NCI-H345 (cell line): ENCODE results near the gene HSD3B2.
A peak's percentile ranks its signal among the peaks of the same experiment; 100 is the strongest.

Experiments
- DNase-seq: peaks from one replicate; lab custom pipeline; 2025; lab: John Stamatoyannopoulos, UW

HSD3B2 gene

DNA sequence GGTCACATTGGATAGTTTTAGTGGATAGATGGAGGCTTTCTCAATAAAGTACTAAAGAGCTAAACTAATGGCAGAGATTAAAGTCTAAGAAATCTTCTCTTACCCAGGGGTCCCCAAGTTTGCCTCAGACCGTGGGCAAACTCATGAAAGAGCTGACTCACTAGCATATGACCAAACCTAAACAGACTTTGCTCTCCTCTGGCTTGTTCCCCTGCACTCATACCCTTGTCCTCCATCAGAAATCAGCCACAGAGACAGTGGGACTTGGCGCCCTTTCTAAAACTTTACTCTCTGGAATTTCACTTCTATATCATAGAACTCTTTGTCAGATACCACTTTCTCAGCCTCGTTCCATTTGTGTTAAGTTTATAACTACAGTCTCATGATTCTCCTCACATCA lies 17.0 kb upstream of the HSD3B2 start:
- DNase-seq: no peak

DNA sequence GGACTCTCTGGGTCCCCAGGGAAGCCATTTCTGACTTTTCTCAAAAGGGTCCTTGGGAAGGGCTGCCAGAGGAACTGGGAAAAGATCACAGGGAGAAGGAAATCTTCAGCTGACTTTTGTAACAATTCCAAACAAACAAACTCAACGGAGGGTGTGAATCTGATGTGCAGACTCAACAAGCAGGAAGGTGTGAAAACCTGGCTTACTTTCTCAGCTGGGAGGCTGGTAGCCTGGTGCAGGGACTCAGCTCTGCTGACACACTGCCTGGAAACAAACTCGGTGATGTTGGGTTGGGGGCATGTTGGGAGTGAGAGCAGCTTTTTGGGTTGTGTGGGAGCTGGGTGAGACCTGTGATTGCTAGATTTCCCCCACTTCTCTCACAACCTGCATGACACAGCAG lies 10.2 kb upstream of the HSD3B2 start:
- no peak for DNase-seq

DNA sequence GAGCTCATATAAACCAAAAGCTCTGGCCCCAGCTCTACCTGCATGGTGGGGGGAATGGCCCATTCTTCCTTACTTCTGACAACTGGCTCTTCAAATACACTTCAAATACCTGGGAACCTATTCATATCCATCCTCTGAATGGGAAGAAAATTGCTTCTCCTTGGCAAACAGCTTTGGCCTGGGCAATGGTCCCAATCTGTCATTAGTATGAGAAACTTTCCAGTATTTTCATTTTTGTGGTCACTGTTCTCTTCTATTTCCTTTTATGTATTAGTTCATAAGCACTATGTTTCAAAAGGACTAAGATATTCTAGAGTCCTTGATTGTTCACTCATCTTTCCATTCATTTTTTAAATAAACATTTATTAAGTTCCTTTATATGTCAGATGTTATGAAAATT lies 5.2 kb upstream of the HSD3B2 start:
- no peak for DNase-seq

DNA sequence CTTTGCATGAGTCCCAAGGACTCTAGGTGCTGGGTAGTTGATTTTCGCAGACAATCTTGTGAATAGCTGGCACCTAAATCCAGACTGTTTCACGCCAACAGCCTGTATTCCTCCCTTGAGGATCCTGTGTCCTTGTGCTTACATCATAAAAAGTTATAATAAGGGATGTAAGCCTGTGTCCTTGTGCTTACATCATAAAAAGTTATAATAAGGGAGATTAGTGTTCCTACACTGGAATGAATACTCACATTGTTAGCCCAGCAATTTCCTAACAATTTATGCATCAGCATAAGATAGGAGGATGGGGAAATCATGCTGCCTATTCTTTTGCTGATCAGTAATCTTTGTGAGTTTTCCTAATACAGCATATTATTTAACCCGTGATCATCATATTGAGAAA lies 4.0 kb upstream of the HSD3B2 start:
- no peak for DNase-seq

DNA sequence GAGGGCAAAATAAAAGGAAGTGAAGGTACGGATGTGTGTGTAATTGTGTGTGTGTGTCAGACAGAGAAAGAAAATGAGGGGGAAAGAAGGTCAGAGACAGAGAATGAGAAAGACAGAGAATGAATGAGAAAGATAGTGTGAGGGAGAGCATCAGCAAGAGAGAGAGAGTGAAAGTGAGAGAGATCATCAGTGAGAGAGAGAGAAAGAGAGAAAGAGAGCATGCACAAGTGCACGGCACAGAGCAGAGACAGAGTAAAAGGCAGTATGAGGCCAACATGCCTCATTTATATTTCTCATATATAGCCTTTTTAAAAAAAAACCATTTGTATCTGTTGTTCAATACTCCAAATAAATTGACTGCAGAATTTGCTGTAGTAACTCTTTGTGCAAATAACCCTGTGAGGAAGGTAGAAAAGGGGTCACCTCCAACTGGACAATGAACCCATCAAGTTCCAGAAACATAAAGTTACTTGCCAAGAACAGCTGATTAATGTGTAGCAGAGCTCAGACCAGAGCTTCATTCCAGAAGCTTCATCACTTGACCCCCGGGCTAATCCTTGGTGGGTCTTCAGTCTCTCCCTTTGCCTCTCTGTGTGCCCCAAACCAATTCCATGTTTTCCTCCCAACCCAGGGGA lies 1.2 kb downstream of the HSD3B2 start:
- no peak for DNase-seq

DNA sequence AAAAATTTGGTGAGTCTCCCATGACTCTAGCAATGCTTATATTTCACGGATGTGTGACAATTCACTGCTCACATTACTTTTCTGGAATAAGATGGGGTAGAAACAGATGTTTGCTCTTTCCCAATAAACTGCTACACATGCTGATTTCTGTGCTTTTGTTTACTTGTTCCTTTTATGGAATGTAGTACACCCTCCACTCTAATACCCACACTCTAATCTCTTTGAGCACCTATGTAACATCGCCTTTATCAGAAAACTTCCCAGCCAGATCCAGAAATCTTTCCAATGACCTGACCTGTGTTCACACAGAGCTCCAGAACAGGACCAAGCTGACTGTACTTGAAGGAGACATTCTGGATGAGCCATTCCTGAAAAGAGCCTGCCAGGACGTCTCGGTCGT lies 4.2 kb downstream of the HSD3B2 start:
- DNase-seq: no peak

DNA sequence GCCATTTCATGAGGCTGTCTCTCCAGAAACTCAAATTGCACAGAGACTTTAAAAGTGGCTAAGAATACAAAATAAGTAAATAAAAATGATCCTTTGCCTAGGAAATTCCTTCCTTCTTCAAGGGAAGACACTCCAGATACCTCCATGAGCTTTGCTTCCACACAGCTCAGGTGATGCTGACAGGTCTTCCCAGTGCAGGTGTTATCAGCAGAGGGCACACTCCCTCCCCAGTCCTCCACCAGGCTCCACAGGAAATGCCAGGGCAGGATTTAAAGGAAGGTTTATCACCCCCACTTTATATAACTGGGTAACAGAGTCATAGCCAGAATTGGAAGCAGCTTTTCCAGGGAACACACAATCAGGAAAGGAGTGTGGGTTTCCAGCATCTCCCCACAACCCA lies 5.7 kb downstream of the HSD3B2 start:
- no peak for DNase-seq

DNA sequence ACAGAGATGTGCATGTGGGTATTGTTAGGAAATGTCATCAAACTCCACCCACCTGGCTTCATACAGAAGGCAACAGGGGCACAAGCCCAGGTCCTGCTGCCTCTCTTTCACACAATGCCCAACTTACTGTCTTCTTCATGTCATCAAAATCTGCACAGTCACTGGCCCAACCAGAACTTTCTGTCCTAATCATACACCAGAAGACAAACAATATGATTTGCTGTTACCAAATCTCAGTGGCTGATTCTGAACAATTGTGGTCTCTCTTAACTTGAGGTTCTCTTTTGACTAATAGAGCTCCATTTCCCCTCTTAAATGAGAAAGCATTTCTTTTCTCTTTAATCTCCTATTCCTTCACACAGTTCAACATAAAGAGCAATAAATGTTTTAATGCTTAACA lies 7.7 kb downstream of the HSD3B2 start:
- no peak for DNase-seq

DNA sequence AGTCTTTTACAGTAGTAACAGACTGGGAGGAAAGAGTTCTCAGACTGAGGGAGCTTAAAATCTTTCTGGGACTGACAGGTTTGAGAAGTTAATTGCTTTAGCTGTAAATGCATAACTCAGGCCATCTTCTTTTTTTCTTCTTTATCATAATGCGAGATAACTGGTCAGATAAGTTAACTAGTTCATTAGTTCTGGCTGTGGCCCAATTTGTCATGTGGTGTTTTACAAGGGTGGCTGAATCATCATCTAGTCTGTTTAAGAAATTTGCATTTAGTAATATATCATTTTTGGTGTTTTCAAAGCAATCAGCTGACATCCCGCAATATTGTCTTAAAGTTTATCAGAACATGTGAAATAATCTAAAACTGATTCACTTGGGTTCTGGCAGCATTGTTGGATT lies 14.0 kb downstream of the HSD3B2 start:
- DNase-seq: no peak

DNA sequence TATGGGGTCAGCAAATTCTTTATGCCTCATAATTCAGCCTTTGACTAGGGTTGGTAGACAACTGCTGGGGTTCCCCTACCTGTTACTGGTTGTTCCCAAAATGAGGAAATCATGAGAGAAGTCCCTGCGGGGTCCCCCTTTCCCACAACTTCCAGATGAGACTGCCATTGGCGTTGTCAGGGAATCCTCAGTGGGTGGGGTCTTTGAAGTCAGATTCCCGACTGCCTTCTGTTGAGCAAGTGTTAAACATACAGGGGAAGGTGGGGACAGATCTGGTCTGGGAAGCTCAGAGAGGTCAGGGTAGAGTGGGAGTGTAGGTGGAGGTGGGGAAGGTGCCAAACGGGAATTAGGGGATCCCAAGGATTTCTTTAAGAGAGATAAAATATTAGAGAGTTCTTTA lies 14.7 kb downstream of the HSD3B2 start:
- no peak for DNase-seq

DNA sequence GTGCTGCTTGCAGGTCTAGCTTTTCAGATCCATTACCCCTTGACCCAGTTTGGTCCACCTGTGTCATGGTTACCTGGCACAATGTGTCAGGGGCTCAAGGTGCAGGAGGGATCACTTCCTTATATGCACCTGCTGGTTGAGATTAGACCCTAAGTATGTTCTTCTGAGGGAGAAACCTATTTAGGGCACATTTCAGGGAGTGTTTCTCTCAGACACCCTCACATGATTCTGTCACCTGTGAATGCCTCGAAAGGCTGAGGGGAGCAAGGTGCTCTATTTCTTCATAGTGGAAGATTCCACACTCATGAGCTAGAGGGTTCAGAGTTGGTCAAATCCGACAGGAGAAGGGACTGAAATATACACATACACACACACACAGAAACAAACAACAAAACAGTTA lies 15.5 kb downstream of the HSD3B2 start:
- DNase-seq: no peak

DNA sequence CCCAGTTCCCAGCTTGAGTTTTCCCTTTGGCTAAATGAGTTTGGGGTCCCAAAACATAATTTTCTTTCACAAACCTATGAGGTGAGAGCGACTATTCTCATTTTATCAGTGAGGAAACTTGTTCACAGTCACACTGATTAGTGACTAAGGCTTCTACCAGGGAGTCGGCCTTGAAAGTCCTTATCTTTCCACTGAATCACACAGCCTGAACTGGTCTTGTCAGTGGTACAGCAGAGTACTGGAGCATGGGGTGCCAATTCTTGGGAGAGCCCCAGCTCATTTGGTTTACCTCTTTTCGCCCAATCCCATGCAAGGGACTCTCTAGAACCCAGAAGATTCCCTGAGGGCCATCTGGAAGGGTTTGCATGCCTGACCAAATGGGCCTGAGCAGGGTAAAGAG lies 16.9 kb downstream of the HSD3B2 start:
- DNase-seq: no peak

DNA sequence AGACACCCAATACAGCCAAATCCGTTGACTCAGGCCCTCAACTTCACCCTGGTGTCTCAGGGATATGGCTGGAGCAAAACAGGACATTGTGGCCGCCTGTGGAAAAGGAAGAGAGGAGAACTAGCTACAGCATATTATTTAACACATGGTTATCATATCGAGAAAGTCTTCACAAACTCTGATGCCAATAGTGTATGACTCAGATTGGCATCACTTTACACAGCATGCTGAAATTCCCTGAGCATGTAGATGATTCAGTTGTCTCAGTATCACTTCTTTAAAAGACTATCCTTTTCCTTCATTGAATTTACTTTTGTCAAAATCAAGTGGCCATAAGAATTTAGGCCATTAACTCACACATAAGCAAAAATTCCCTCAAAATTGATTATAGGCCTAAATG lies 20.1 kb downstream of the HSD3B2 start:
- DNase-seq: no peak

DNA sequence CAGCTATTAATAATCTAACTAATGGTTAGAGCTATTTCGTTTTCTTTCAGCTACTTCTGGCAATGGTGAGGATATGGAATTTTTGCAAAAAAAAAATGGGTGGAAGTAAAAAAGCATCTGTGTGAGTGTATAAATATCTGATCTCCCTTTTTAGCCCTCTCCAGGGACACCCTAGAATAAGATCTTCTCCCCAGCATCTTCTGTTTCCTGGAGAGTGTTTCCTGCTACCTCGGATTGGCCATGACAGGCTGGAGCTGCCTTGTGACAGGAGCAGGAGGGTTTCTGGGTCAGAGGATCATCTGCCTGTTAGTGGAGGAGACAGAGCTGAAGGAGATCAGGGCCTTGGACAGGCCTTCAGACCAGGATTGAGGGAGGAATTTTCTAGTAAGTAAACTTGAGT lies 23.8 kb downstream of the HSD3B2 start:
- DNase-seq: no peak

DNA sequence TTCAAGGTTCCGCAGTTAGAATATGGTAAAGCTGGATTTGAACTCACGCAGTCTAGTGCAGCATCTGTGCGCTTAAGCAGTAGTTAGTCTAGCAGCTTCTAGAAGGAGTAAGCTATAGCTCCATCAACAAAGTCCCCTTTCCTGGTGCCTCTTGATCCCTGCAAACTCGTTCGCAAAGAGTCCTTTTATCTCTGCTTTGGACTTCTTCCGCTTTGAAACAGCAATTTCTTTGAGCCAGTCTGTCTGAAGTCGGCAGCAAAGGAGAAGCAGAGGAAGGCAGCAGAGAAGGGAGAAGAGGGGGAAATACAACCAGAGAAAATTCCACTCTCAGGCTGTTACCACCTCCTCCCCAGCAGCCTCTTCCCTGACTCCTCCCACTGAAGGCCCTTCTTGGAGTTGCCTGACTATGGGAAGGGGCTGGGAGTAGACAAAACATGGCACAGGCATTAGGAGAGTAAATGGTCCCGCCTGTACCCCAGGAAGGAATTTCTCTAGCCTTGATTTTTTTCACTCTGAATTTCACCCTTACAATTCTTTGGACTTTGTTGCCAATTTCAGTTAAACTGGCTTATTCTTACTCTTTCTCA lies 25.9 kb downstream of the HSD3B2 start:
- DNase-seq: no peak

DNA sequence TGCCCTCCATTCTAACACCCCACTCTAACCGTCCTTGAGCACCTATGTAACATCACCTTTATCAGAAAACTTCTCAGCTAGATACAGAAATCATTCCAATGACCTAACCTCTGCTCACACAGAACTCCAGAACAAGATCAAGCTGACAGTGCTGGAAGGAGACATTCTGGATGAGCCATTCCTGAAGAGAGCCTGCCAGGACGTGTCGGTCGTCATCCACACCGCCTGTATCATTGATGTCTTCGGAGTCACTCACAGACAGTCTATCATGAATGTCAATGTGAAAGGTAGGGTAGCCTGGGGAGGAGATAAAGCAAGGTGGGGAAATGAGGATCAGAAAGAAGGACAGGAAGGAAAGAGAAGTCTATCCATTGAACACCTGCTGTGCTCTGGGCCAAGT lies 27.8 kb downstream of the HSD3B2 start:
- no peak for DNase-seq

DNA sequence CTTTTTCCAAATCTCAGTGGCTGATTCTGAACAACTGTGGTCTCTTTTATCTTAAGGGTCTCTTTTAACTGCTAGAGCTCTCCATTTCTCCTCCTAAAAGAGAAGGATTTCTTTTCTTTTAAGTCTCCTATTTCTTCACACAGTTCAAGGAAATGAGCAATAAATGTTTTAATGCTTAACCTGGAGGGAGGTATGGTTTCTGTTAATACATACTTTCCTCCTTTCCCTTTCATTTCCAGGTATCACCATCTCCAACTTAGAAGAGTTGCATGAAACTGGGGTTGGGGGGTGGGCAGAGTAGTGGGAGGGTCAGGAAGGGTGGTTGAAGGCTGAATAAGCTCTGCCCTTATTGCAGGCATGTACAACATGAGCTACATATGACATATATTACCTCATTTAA lies 31.4 kb downstream of the HSD3B2 start:
- DNase-seq: no peak

DNA sequence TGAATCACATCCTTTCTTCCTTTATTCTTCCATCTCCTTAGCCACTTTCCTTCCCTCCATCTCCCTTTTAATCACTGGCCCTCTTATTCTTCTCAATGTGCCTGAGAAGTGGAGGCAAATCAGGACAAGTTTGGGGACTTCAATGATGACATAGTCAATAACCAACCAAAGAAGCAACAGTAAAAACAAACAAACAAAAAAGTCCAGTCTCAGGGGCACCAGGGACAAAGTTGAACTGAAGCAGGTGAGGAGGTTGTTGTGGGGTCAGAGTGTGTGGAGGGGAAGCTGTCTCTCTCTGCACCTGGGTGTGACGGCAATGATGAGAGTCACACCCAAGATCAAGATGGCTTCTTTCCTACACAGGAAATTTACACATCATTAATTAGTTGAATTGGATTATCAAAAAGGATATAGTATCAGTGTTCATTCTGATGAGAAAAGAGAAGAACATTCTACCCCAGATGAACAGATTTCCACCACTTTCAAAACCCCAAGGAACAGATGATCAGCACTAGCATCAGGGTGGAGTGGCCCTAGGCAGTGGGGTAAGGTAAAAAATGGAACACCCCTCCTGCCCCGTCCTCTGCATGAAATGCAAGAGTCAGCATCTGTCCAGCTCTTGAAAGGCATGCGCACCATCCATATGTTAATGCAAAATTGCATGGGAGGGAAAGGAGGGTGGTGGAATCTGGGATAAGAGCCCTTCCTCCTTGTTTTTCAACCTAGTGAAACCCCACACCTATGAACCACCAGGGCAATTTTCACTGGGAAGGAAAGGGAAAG lies 32.6 kb downstream of the HSD3B2 start:
- no peak for DNase-seq

DNA sequence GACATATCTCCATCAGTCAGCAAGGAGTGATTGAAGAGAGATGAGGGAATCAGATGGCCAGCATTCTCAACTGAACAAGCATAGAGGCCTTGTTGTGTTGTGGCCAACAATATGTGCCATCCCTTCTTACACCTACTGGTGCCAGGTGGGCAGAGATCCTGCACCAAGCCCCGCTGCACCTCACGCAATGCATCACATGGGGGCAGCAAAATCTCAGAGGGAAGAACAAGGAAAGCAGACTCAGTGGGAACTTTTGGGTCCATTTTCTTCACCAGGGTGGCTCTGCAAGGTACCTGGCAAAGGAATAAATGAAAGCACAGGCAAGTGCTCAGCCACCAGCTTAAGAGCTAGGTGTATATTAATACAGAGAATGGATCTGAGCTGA lies 33.2 kb downstream of the HSD3B2 start:
- DNase-seq: no peak

DNA sequence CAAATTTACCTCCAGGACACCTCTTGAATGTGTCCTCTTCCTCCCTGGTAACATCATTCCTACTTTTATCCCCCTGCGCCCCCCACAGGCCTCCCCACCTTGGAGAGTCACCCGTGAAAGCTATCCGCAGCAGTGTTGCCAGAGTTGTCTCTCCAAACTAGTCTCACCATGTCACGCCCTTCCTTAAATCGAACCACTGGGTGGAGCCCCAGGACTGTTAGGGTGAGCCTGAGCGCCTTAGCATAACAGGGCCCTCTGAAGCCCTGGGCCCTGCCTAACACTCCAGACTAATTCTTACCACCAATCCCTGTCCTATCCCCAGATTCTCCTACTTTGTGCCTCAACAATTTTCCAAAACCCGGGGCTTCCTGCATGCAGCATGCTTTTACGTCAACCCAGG lies 35.0 kb downstream of the HSD3B2 start:
- no peak for DNase-seq

DNA sequence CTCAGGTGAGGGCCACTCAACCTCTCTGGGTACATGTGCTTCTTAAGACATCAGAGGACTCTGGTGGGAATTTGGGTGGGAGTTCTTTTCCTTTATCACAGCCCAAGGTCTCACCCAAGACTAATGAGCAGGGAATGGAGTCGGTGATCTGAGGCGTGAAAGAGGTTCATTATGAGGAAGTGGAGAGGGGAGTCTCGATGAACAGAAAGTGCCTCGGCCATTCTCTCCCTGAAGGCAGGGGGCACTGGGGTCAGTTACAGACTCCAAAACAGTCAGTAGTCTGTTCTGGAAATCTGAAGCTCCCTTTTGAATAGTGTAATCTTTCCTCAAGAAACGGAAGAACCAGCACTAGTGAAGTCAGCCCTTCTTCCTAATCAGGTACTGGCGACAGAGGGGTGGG lies 36.2 kb downstream of the HSD3B2 start:
- no peak for DNase-seq

DNA sequence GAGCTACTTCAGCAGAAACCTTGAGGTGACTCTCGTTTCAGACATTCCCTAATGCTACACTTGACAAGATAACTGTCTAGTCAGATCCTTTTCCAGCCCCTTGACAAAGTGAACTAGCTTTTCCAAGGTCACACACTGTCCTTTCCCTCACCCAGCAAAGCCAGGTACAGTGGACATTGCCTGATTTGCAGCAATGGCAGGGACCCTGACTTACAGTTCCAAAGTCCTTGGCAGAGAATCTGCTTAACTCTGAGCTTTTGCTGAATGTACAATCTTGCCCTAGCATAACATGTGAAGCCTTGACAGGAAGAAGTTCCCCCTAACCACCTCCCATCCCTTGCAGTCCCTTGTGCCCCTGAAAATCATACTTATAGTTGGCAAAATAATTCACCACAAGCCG lies 37.1 kb downstream of the HSD3B2 start:
- DNase-seq: no peak

DNA sequence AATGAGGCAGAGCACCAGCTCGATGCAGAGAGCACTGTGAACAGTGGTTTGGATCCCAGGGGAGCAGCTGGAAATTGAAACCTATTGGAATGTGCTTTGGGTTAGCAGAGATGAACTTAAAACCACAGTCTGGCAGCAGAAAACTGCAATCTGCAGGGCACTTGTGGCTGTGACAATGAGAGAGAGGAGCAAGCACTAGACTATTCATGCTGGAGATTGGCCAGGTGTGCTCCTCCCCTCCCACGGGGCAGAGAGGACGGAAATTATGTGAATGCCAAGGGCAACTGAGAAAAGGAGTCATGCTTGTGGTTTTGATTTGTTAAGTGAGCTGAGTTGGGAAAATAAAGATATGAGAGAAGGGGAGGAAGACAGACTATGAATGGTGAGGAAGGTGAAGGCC lies 38.1 kb downstream of the HSD3B2 start:
- peak; percentile 15 for DNase-seq

DNA sequence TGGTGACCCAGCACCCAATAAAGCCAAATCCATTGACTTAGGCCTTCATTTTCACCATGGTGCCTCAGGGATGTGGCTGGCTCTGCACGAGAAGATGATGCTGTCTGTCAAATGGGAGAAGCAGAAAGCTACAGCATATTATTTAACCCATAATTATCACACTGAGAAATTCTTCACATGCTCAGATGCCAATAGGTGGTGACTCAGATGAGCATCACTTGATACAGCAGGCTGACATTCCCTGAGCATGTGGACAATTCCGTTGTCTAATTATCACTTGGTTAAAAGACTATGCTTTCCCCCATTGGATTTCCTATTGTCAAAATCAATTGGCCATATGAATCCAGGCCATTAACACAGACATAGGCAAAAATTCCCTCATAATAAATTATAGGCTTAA lies 48.0 kb downstream of the HSD3B2 start:
- DNase-seq: no peak
